OCI-LY1 (cell line): ENCODE results near the gene TTC21A.

Experiments
- CTCF ChIP-seq: fragments of 200-600 bp; sonication (generic), shearing (Covaris generic); IDR thresholded peaks from 2 replicates; pipeline ENCODE4 v1.5.1; 2017; ENCODE audit warnings: mild to moderate bottlenecking, antibody characterized with exemption, low read length, moderate library complexity, mixed read lengths
- EZH2 ChIP-seq: fragments of 200-600 bp; sonication (generic), shearing (Covaris generic); IDR thresholded peaks from 2 replicates; pipeline ENCODE4 v1.8.0; 2017; ENCODE audit warnings: borderline replicate concordance, mixed run types, mild to moderate bottlenecking, antibody characterized with exemption, low read length, moderate library complexity, mixed read lengths

DNA sequence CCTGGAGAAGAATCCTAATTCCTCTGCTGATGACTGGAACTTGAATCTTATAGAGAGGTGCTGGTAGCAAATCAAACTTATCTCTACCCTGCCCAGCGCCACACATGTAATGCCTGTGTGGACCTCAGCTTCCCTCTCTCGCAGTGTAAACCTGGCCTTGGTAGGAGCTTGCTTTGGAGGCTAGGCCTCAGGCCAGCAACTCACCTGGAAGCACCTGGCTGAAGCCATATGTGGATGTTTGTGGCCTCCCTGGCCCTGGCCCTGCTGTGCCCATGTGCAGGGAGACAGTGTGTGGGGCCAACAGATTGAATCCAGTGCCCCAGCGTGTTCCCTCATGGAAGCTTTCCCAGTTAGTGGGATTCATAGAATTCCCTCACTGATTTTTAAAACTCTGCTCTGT is 8.4 kb downstream of the TTC21A start:
- TF ChIP-seq CTCF, result no peak
- TF ChIP-seq EZH2, result no peak
